ENCODE results near the gene PTPRM. TPM values are rescaled to one million over a fixed set of nuclear protein-coding genes. Genes with fewer than 3 reads are reported as not detected.

The PTPRM gene
- polyA plus RNA-seq, 3 donors: 0.04 to 2.1 (median 0.66) TPM

DNA sequence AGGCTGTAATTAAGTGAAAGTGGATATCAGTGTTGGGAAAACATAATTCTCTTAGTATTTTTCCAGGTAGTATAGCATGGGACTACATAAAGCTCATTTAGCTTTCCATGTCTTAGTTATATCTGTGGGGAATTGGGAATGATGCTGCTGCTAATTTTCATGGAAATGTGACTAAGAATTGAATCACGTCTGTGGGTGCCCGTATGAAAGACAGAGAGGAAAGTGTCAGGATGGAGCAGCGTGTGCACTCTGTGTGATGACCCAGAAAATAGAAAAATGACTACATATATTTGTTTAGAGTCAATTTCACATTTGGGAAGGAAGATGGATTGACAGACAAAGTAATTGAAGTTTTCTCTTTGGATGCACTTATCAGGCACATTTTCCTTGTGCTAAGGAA lies 212.1 kb downstream of the PTPRM start:
- H3K9me3 ChIP-seq (replicated peaks in 1 of 2; ENCODE audit: control insufficient read depth in 1 of 2, insufficient read depth in 1 of 2, low read length in 2 of 2): no peaks in the 10 kb centered on the region
- WGBS (ENCODE audit: insufficient coverage): no CpG with 5 or more reads among the region's 3 CpGs
- DNase-seq: no peak
- H3K4me1 Mint-ChIP-seq: no peaks in the 10 kb centered on the region
- no peak overlapping the region for H3K4me3 ChIP-seq (replicated peaks in 1 of 3; ENCODE audit: low read depth in 2 of 3, low read length in 3 of 3)
- H3K9me3 Mint-ChIP-seq: peaks cover 0 to 10% (median 2%) of the 10 kb centered on the region in 7 donors
- H2AFZ ChIP-seq (ENCODE audit: insufficient read depth, low read depth, low read length, poor library complexity, severe bottlenecking): no peak overlapping the region
- H3K27me3 Mint-ChIP-seq (ENCODE audit: low read depth in 3 of 3): peaks cover 0 to 2% (median 0%) of the 10 kb centered on the region in 3 donors
- intact Hi-C loops (cut with micrococcal nuclease): no loop called here
- H3K4me1 ChIP-seq (ENCODE audit: control insufficient read depth in 1 of 2, insufficient read depth in 2 of 2, low read length in 2 of 2): no peaks in the 10 kb centered on the region
- H3K27me3 ChIP-seq (ENCODE audit: control insufficient read depth in 2 of 2, insufficient read depth in 2 of 2, low read length in 2 of 2): no peaks in the 10 kb centered on the region
- no peak overlapping the region for H3K27ac ChIP-seq (ENCODE audit: low read depth in 1 of 2, low read length in 2 of 2)
- no peaks in the 10 kb centered on the region for H3K79me2 ChIP-seq (ENCODE audit: insufficient read depth, low read length)
- no peak overlapping the region for H3K4me2 ChIP-seq (replicated peaks; ENCODE audit: extremely low read depth, low read length, poor library complexity, severe bottlenecking)
- H3K36me3 Mint-ChIP-seq: no peaks in the 10 kb centered on the region
- TF ChIP-seq, protein P1, sequence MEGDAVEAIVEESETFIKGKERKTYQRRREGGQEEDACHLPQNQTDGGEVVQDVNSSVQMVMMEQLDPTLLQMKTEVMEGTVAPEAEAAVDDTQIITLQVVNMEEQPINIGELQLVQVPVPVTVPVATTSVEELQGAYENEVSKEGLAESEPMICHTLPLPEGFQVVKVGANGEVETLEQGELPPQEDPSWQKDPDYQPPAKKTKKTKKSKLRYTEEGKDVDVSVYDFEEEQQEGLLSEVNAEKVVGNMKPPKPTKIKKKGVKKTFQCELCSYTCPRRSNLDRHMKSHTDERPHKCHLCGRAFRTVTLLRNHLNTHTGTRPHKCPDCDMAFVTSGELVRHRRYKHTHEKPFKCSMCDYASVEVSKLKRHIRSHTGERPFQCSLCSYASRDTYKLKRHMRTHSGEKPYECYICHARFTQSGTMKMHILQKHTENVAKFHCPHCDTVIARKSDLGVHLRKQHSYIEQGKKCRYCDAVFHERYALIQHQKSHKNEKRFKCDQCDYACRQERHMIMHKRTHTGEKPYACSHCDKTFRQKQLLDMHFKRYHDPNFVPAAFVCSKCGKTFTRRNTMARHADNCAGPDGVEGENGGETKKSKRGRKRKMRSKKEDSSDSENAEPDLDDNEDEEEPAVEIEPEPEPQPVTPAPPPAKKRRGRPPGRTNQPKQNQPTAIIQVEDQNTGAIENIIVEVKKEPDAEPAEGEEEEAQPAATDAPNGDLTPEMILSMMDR (IDR thresholded peaks at IDR 0.05): no peak
- no peak overlapping the region for H3K27ac Mint-ChIP-seq
- H3K36me3 ChIP-seq (replicated peaks in 1 of 2; ENCODE audit: control insufficient read depth in 1 of 2, insufficient read depth in 2 of 2, low read length in 2 of 2): no peaks in the 10 kb centered on the region
- H4K20me1 ChIP-seq (ENCODE audit: insufficient read depth, low read length): no peaks in the 10 kb centered on the region
- H3K4me3 Mint-ChIP-seq: no peak overlapping the region
- H3K9ac ChIP-seq (ENCODE audit: insufficient read depth, low read length, poor library complexity, severe bottlenecking): no peak overlapping the region

DNA sequence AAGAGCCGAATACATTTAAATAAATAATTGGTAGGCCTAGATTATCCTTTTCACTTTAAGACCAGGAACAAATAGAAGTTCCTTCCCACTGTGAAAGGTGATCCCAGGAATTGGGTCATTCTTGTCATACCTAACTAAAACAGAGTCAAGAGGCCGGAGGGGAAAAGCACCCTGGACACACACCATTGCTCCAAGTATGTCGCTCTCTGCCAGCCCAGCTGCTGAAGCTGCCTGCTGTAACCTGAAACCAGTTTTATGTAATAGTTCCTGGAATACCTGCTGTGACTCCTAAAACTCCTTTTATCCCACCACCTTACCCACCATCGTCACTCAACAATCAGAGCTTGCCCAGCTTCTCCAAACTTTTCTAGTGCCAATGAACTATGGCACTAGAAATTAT lies 217.1 kb downstream of the PTPRM start:
- DNase-seq: no peak
- H3K4me1 Mint-ChIP-seq: no peaks in the 10 kb centered on the region
- no peaks in the 10 kb centered on the region for H3K4me1 ChIP-seq (ENCODE audit: control insufficient read depth in 1 of 2, insufficient read depth in 2 of 2, low read length in 2 of 2)
- no peaks in the 10 kb centered on the region for H3K9me3 ChIP-seq (replicated peaks in 1 of 2; ENCODE audit: control insufficient read depth in 1 of 2, insufficient read depth in 1 of 2, low read length in 2 of 2)
- no peak overlapping the region for H3K4me3 ChIP-seq (replicated peaks in 1 of 3; ENCODE audit: low read depth in 2 of 3, low read length in 3 of 3)
- H3K27ac ChIP-seq (ENCODE audit: low read depth in 1 of 2, low read length in 2 of 2): no peak overlapping the region
- H3K36me3 ChIP-seq (replicated peaks in 1 of 2; ENCODE audit: control insufficient read depth in 1 of 2, insufficient read depth in 2 of 2, low read length in 2 of 2): no peaks in the 10 kb centered on the region
- no peak overlapping the region for H3K9ac ChIP-seq (ENCODE audit: insufficient read depth, low read length, poor library complexity, severe bottlenecking)
- no peaks in the 10 kb centered on the region for H3K27me3 ChIP-seq (ENCODE audit: control insufficient read depth in 2 of 2, insufficient read depth in 2 of 2, low read length in 2 of 2)
- no peak overlapping the region for H3K4me2 ChIP-seq (replicated peaks; ENCODE audit: extremely low read depth, low read length, poor library complexity, severe bottlenecking)
- no peak overlapping the region for H3K27ac Mint-ChIP-seq
- H3K9me3 Mint-ChIP-seq: peaks cover 0 to 12% (median 2%) of the 10 kb centered on the region in 7 donors
- no peak overlapping the region for H2AFZ ChIP-seq (ENCODE audit: insufficient read depth, low read depth, low read length, poor library complexity, severe bottlenecking)
- no peaks in the 10 kb centered on the region for H3K79me2 ChIP-seq (ENCODE audit: insufficient read depth, low read length)
- TF ChIP-seq, protein P1 (IDR thresholded peaks at IDR 0.05): no peak
- intact Hi-C loops (cut with micrococcal nuclease): no loop called here
- 100% methylated on average over 2 of the region's 4 CpGs for WGBS (ENCODE audit: insufficient coverage)
- no peak overlapping the region for H3K4me3 Mint-ChIP-seq
- peaks cover 0 to 2% (median 0%) of the 10 kb centered on the region in 3 donors for H3K27me3 Mint-ChIP-seq (ENCODE audit: low read depth in 3 of 3)
- no peaks in the 10 kb centered on the region for H4K20me1 ChIP-seq (ENCODE audit: insufficient read depth, low read length)
- no peaks in the 10 kb centered on the region for H3K36me3 Mint-ChIP-seq
